GM06990 (cell line): Measurements from ENCODE around the gene CCDC88C.
A peak's percentile ranks its signal among the peaks of the same experiment; 100 is the strongest.

Experiments used
- DNase-seq: peaks from one replicate; pipeline ENCODE4 v3.0.0-alpha.2; 2011; ENCODE audit not compliant: insufficient read length; ENCODE audit errors: extremely low read depth
- H3K27me3 ChIP-seq: replicated peaks from 2 replicates; pipeline ENCODE4 v1.6.0; 2011; ENCODE audit warnings: low read length; ENCODE audit not compliant: control insufficient read depth, insufficient read depth
- H3K36me3 ChIP-seq: 2 replicates; pipeline ENCODE4 v1.5.1; 2011; ENCODE audit warnings: low read length; ENCODE audit not compliant: control insufficient read depth, insufficient read depth
- H3K4me3 ChIP-seq: replicated peaks from 2 replicates; pipeline ENCODE4 v1.5.1; 2011; ENCODE audit warnings: low read depth, mild to moderate bottlenecking, control low read depth, low read length
- CTCF ChIP-seq: IDR thresholded peaks from 2 replicates; pipeline ENCODE4 v1.5.1; 2011; ENCODE audit warnings: low read length, control low read depth, mild to moderate bottlenecking, inconsistent platforms; ENCODE audit not compliant: insufficient read depth, poor library complexity, severe bottlenecking

The CCDC88C gene

GRCh38 chr14:91402348-91402747 is 15.3 kb downstream of the CCDC88C start:
- no peak for DNase-seq
- Histone ChIP-seq H3K4me3 (no peak overlapping the region), H3K27me3 (no peaks in the 10 kb centered on the region), H3K36me3 (peaks cover 11% of the 10 kb centered on the region)
- no peak for TF ChIP-seq CTCF

- Histone ChIP-seq H3K27me3 (no peaks in the 10 kb centered on the region), H3K4me3 (no peak overlapping the region), H3K36me3 (peaks cover 9% of the 10 kb centered on the region)
- DNase-seq, result no peak
- no peak for TF ChIP-seq CTCF
Measured at GRCh38 chr14:91401751-91402150, 15.9 kb downstream of the CCDC88C start.

- DNase-seq, result no peak
- H3K36me3 ChIP-seq, result peaks cover 6% of the 10 kb centered on the region
- H3K27me3 ChIP-seq, result no peaks in the 10 kb centered on the region
- no peak for TF ChIP-seq CTCF
- peak overlapping the region; percentile 83 for H3K4me3 ChIP-seq
Measured at GRCh38 chr14:91400696-91401095, 16.9 kb downstream of the CCDC88C start.

- peak; percentile 25 for TF ChIP-seq CTCF
- peak overlapping the region; percentile 83 for H3K4me3 ChIP-seq
- peaks cover 5% of the 10 kb centered on the region for H3K36me3 ChIP-seq
- DNase-seq, result peak; percentile 60
- H3K27me3 ChIP-seq, result no peaks in the 10 kb centered on the region
Measured at GRCh38 chr14:91399868-91400640, 17.6 kb downstream of the CCDC88C start.

GRCh38 chr14:91398707-91399106 is 18.9 kb downstream of the CCDC88C start:
- no peak for TF ChIP-seq CTCF
- H3K4me3 ChIP-seq, result no peak overlapping the region
- no peak for DNase-seq

More at GRCh38 chr14:91398707-91399106, 18.9 kb downstream of the CCDC88C start:
- H3K27me3 ChIP-seq, result no peaks in the 10 kb centered on the region
- peaks cover 4% of the 10 kb centered on the region for H3K36me3 ChIP-seq
